Neural cell (in vitro differentiated cells): Measurements from ENCODE around the gene TIMM17B.

ENCODE experiments used
- EZH2 ChIP-seq: fragments of 200-600, 300-800 bp; shearing (Covaris generic), sonication (generic); IDR thresholded peaks from 2 replicates; pipeline ENCODE4 v1.6.1; 2014; ENCODE audit warnings: antibody characterized with exemption, low read length, borderline replicate concordance, mild to moderate bottlenecking; ENCODE audit not compliant: insufficient read depth, poor library complexity, severe bottlenecking
- TF ChIP-seq, protein P1 (sequence below): fragments of 450-650 bp; IDR thresholded peaks from 2 replicates; pipeline ENCODE4 v1.5.1; 2014; ENCODE audit warnings: antibody characterized with exemption, mild to moderate bottlenecking, moderate library complexity; ENCODE audit not compliant: poor library complexity, severe bottlenecking
- TF ChIP-seq, protein P2 (sequence below): IDR thresholded peaks from 2 replicates; pipeline ENCODE4 v1.6.1; 2012; ENCODE audit warnings: borderline replicate concordance

DNA sequence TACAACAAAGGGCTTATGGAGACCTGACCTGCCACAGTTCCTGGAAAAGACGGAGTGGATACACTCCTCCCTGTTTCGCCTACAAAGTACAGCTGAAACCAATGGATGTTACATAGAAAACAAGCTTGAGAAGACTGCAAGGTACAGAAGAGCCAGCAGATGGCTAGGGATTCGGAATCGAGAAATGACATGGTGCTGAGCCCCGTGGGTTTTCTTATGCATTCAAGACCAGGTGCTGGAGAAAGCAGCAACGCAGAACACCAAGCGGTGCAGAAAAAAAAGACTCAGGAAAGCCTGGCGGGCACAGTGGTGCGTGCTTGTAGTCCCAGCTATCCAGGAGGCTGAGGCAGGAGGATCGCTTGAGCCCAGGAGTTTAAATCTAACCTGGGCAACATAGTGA, 13.8 kb downstream of the TIMM17B start:
- TF ChIP-seq, protein P1, sequence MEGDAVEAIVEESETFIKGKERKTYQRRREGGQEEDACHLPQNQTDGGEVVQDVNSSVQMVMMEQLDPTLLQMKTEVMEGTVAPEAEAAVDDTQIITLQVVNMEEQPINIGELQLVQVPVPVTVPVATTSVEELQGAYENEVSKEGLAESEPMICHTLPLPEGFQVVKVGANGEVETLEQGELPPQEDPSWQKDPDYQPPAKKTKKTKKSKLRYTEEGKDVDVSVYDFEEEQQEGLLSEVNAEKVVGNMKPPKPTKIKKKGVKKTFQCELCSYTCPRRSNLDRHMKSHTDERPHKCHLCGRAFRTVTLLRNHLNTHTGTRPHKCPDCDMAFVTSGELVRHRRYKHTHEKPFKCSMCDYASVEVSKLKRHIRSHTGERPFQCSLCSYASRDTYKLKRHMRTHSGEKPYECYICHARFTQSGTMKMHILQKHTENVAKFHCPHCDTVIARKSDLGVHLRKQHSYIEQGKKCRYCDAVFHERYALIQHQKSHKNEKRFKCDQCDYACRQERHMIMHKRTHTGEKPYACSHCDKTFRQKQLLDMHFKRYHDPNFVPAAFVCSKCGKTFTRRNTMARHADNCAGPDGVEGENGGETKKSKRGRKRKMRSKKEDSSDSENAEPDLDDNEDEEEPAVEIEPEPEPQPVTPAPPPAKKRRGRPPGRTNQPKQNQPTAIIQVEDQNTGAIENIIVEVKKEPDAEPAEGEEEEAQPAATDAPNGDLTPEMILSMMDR = no peak
- TF ChIP-seq, protein P2, sequence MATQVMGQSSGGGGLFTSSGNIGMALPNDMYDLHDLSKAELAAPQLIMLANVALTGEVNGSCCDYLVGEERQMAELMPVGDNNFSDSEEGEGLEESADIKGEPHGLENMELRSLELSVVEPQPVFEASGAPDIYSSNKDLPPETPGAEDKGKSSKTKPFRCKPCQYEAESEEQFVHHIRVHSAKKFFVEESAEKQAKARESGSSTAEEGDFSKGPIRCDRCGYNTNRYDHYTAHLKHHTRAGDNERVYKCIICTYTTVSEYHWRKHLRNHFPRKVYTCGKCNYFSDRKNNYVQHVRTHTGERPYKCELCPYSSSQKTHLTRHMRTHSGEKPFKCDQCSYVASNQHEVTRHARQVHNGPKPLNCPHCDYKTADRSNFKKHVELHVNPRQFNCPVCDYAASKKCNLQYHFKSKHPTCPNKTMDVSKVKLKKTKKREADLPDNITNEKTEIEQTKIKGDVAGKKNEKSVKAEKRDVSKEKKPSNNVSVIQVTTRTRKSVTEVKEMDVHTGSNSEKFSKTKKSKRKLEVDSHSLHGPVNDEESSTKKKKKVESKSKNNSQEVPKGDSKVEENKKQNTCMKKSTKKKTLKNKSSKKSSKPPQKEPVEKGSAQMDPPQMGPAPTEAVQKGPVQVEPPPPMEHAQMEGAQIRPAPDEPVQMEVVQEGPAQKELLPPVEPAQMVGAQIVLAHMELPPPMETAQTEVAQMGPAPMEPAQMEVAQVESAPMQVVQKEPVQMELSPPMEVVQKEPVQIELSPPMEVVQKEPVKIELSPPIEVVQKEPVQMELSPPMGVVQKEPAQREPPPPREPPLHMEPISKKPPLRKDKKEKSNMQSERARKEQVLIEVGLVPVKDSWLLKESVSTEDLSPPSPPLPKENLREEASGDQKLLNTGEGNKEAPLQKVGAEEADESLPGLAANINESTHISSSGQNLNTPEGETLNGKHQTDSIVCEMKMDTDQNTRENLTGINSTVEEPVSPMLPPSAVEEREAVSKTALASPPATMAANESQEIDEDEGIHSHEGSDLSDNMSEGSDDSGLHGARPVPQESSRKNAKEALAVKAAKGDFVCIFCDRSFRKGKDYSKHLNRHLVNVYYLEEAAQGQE = no peak
- TF ChIP-seq EZH2 = no peak
